Panc1 (cell line): ENCODE results near the gene ELAVL4.

Source experiments
- POLR2AphosphoS5 ChIP-seq: IDR thresholded peaks from 2 replicates; pipeline ENCODE4 v1.6.1; 2012; ENCODE audit warnings: mild to moderate bottlenecking, low read depth, low read length, moderate library complexity
- TCF7L2 ChIP-seq: IDR thresholded peaks from 2 replicates; pipeline ENCODE4 v1.6.1; 2011; ENCODE audit warnings: mild to moderate bottlenecking, low read depth, low read length, inconsistent platforms
- TF ChIP-seq, protein P1 (sequence below): fragments of 450-650 bp; IDR thresholded peaks from 2 replicates; pipeline ENCODE4 v1.5.1; 2017; ENCODE audit warnings: mild to moderate bottlenecking
- TF ChIP-seq, protein P2 (sequence below), 2 experiments: IDR thresholded peaks; 2 replicates each; pipeline ENCODE4 v1.6.1; 2011 to 2012; ENCODE audit warnings: low read depth in 2 of 2, control low read depth in 1 of 2, low read length in 1 of 2, mild to moderate bottlenecking in 1 of 2, moderate library complexity in 1 of 2; ENCODE audit not compliant: insufficient read depth in 1 of 2

GRCh38 chr1:50208756-50209155, 100.0 kb downstream of the ELAVL4 start:
- TF ChIP-seq, protein P1, sequence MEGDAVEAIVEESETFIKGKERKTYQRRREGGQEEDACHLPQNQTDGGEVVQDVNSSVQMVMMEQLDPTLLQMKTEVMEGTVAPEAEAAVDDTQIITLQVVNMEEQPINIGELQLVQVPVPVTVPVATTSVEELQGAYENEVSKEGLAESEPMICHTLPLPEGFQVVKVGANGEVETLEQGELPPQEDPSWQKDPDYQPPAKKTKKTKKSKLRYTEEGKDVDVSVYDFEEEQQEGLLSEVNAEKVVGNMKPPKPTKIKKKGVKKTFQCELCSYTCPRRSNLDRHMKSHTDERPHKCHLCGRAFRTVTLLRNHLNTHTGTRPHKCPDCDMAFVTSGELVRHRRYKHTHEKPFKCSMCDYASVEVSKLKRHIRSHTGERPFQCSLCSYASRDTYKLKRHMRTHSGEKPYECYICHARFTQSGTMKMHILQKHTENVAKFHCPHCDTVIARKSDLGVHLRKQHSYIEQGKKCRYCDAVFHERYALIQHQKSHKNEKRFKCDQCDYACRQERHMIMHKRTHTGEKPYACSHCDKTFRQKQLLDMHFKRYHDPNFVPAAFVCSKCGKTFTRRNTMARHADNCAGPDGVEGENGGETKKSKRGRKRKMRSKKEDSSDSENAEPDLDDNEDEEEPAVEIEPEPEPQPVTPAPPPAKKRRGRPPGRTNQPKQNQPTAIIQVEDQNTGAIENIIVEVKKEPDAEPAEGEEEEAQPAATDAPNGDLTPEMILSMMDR, result no peak
- TF ChIP-seq, protein P2, sequence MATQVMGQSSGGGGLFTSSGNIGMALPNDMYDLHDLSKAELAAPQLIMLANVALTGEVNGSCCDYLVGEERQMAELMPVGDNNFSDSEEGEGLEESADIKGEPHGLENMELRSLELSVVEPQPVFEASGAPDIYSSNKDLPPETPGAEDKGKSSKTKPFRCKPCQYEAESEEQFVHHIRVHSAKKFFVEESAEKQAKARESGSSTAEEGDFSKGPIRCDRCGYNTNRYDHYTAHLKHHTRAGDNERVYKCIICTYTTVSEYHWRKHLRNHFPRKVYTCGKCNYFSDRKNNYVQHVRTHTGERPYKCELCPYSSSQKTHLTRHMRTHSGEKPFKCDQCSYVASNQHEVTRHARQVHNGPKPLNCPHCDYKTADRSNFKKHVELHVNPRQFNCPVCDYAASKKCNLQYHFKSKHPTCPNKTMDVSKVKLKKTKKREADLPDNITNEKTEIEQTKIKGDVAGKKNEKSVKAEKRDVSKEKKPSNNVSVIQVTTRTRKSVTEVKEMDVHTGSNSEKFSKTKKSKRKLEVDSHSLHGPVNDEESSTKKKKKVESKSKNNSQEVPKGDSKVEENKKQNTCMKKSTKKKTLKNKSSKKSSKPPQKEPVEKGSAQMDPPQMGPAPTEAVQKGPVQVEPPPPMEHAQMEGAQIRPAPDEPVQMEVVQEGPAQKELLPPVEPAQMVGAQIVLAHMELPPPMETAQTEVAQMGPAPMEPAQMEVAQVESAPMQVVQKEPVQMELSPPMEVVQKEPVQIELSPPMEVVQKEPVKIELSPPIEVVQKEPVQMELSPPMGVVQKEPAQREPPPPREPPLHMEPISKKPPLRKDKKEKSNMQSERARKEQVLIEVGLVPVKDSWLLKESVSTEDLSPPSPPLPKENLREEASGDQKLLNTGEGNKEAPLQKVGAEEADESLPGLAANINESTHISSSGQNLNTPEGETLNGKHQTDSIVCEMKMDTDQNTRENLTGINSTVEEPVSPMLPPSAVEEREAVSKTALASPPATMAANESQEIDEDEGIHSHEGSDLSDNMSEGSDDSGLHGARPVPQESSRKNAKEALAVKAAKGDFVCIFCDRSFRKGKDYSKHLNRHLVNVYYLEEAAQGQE (IDR thresholded peaks at IDR 0.05; ENCODE audit: insufficient read depth in 1 of 2, low read depth in 2 of 2, low read length in 1 of 2), result no peak
- TF ChIP-seq POLR2AphosphoS5, result no peak
- no peak for TF ChIP-seq TCF7L2
